ENCODE results near the gene PDE4A.
"Not testable (repeated sequence)": the region's sequence is repeated elsewhere in the genome, so short reads cannot be mapped to it uniquely, and the experiment has no call there.

The PDE4A gene

DNA sequence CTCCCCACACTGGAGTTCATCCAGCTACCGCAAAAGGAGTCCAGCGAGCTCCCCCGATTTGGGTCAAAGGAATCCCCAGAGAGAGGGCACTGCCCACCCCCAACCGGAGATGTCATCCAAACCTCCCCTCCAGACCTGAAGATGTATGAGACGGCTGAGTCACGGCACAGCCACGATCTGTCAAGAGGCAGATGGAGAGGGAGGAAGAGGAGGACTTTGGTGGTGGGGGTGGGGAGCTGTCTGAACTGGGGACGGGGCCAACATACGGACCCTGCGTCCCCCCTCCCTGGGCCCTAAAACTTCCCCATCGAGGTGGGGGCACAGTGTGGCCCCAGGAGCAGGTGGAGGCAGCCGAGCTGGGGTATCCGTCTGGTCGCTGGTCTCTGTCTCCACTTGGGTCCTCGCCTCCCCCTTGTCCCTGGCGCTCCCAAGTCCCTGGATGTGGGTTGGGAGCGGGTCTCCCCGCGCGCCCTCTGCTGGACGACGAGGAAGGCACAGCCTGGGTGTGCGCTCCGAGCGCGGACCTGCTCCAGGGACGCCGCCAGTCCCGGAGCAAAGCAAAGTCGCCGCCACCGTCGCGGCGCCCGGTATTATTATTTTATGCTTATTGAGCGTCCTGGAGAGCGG is 3.8 kb downstream of the PDE4A start:
- no peak for DNase-seq (ENCODE audit: low read depth)

DNA sequence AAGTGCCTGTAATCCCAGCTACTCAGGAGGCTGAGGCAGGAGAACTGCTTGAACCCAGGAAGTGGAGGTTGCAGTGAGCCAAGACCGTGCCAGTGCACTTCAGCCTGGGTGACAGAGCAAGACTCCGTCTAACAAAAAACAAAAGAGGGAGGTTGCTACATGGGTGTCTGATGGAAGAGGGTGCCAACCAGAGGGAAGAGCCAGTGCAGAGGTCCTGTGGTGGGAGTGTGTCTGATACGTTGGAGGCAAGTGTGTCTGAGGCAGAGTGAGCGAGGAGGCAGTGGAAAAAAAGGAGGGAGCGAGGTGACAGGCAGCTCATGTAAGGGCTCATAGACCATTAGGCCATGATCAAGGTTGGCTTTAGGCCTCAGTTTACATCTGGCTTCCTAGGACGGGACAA is 6.8 kb downstream of the PDE4A start:
- DNase-seq (ENCODE audit: low read depth): no peak

DNA sequence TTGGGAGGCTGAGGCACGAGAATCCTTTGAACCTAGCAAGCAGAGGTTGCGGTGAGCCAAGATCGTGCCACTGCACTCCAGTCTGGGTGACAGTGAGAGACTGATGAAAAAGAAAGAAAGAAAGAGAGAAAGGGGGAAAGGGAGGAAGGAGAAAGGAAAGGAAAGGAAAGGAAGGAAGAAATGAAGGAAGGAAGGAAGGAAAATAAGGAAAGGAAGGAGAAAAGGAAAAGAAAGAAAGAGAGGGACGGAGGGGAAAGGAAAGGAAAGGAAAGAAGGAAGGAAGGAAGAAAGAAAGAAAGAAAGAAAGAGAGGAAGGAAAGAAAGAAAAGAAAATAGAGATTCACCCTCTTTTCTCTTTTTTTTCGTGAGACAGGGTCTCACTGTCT is 8.7 kb downstream of the PDE4A start:
- no peak for DNase-seq (ENCODE audit: low read depth)

DNA sequence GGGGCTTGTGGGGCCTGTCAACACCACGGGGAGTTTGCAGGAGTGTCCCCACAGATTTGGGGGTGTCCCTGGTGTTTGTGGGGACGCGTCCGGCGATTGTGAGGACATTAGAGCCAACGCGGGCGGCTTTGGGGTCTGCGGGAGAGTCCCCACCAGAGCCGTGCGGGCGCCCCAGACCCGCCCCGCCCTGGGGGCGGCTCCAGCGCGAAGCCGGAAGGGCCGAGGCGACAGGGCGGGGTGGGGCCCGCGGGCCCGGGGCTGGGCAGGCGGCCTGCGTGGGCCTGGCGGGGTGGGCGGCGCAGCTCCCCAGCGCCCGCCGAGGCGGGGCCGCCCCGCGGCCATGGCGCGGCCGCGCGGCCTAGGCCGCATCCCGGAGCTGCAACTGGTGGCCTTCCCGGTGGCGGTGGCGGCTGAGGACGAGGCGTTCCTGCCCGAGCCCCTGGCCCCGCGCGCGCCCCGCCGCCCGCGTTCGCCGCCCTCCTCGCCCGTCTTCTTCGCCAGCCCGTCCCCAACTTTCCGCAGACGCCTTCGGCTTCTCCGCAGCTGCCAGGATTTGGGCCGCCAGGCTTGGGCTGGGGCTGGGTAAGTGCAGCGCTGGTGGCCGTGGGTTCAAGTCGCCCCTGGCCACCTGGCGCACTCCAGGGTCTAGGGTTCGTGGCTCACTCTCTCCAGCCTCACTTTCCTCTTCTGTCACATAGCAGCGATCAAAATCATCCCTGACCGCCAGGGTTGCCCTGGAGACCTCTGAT is 10.3 kb downstream of the PDE4A start:
- no peak for DNase-seq (ENCODE audit: low read depth)

DNA sequence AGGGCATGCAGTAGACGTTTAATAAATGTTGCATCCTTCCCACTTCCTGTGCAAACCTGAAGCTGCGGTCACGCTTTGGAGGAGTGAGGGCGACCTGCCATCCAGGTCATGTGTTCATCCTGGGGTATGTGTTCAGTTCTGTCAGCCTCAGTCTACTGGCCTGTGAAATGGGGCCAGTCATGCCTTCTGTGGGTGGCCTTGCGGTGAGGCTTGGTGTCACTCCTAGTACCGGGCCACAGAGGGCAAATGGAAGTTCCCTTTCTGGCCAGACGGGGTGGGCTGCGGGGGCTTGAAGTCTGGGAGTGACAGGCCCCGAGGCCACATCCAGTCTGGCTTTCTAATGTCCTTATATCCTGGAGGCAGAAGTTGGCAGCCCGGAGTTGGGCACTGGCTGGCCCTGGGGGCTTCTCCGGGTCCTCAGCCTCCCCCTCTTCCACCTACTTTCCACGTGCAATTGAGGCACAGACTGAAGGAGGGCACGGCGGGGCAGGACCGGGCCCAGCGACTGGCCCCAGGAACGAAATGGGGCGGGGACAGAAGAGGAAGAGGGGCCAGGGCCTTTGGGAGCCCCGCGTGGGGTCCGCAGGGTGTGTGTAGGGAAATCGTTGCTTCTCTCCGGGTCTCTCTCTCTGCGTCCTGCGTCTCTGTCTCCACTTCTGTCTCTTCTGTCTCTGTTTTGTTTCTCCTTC is 11.1 kb downstream of the PDE4A start:
- DNase-seq (ENCODE audit: low read depth): no peak

DNA sequence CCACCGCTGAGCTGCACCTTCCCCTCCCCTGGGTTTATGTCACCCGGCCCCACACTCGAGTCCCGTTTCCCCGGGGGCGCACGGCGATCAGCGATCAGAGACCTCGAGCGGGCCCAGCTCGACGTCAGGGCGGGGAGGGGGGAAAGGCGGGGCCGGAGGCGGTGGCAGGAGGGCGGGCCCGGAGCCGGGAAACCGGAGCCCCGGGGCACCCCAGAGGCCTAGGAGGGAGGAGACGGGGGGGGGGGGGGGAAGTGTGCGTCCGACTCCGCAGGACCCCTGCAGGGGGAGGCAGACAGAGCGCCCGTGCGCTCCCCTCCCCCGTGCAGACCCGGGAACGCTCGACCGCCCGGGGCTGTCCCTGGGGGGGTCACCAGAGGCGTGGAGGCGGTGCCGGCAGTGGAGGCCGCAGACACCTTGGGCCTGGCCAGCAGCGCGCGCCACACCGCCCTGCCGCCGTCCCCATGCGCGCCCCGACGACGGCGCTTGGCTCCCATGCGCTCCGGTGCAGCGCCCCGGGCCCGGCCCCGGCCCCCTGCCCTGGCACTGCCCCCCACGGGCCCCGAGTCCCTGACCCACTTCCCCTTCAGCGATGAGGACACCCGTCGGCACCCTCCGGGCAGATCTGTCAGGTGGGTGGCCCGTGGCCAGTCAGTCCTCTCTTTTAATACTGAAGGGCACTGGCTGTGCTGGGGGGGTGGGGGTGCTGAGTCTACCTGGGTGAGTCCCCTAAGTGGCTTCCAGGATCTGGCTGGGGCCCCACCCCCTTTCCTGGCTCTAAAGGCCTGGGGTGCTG is 11.8 kb downstream of the PDE4A start:
- peak; percentile 58 for DNase-seq (ENCODE audit: low read depth)

DNA sequence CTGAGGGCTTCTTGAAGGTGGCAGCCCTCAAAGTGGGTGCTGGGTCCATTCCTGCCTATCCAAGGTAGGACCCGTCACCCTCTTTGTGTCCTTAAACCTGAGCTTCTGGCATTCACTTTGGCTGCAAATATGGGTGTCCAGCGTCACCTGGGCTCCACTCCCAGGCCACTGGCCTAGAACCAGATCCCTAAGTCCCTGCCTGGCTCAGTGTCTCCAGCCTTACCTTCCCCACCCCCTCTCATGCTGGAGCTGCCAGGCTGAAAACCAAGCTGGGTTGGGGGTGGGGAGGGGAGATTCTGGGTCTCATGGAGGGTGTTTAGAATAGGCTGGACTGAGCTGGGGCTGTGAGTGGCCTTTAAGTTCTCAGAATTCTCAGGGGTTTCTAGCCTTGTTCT is 12.4 kb downstream of the PDE4A start:
- DNase-seq (ENCODE audit: low read depth): no peak

DNA sequence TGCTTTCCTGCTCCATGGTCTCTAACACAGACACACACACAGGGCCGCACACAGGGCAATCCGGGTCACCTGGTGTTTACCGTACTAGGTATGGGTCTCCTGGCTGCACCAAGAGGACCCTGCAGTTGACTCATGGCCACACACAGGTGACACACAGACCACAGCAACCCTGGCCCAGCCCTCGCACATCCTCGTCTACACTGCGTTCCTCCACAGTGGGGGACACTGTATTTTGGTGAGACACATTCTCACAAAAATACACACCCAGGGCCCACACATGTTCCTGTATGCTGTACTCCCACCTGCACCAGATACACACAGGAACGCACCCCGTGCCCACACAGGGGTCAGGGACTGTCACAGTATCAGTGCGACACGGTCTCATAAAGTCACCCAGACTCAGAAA is 12.8 kb downstream of the PDE4A start:
- no peak for DNase-seq (ENCODE audit: low read depth)

DNA sequence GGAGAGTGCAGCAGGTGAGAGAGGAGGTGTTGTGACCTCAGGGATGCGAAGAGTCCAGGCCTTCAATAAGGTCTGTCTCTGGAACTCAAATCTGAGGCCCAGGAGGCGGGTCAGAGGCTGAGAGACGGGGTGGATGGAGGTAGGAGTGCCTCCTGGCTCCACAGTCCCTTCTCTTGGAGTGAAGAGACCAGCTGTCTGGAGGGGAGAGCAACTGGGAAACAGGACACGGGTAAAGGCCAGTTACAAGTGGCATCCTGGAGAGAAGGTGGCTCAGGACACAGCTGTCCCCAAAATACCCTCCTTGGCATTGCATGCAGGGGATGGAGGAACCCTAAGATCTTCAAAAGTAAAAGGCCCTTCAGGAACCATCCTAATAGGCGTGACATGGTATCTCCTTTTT is 19.2 kb downstream of the PDE4A start:
- no peak for DNase-seq (ENCODE audit: low read depth)

DNA sequence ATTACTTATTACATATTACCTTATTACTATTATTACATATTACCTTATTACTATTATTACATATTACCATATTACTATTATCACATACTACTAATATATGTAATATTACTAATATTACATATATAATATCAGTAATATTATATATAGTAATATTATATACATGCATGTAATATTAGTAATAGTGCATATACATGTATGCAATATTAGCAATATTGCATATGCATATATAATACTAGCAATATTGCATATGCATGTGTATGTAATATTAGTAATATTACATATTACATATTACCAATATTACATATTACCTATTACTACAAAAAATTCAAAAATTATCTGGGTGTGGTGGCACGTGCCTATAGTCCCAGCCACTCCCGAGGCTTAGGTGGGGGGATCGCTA is 22.4 kb downstream of the PDE4A start:
- no peak for DNase-seq (ENCODE audit: low read depth)

DNA sequence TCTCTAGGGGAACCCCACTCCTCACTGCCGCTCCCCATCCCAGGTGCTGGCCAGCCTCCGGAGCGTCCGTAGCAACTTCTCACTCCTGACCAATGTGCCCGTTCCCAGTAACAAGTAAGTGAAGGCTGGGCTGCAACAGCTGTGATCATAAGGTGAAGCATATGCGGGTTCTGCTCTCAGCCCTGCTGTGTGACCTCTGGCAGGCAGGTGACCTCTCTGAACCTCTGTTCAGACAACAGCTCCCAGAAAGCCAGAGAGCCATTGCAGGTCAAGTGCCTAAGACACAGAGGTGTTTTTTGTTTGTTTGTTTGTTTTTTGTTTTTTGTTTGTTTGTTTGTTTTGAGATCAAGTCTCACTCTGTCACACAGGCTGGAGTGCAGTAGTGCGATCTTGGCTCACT is 28.7 kb downstream of the PDE4A start:
- no peak for DNase-seq (ENCODE audit: low read depth)

DNA sequence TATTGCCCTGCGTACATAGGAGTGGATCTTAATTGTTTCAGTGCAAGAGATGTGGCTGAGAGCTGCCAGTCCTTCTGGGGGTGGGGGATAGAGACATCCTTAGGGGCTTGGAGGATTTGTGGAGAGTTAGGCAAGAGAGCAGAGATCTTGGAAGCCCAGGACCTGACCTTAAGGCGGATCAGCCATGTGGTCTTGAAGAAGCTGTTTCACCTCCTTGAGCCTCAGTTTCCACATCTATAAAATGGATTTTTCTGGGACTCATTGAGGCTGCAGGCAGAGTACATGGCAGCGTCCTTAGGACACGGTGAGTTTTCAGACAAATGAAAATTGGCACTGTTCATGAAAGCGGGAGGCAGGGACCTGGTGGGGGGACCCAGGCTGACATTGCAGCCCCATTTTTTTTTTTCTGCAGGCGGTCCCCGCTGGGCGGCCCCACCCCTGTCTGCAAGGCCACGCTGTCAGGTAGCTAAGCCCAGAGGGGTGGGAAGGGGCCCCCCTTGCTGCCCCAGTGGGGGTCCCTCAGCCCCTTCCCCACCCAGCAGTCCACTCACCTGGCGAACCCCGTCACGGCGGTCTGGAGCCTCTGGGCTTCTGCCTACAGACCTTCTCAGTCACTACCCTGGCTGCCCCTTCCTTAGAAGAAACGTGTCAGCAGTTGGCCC is 30.0 kb downstream of the PDE4A start:
- no peak for DNase-seq (ENCODE audit: low read depth)

DNA sequence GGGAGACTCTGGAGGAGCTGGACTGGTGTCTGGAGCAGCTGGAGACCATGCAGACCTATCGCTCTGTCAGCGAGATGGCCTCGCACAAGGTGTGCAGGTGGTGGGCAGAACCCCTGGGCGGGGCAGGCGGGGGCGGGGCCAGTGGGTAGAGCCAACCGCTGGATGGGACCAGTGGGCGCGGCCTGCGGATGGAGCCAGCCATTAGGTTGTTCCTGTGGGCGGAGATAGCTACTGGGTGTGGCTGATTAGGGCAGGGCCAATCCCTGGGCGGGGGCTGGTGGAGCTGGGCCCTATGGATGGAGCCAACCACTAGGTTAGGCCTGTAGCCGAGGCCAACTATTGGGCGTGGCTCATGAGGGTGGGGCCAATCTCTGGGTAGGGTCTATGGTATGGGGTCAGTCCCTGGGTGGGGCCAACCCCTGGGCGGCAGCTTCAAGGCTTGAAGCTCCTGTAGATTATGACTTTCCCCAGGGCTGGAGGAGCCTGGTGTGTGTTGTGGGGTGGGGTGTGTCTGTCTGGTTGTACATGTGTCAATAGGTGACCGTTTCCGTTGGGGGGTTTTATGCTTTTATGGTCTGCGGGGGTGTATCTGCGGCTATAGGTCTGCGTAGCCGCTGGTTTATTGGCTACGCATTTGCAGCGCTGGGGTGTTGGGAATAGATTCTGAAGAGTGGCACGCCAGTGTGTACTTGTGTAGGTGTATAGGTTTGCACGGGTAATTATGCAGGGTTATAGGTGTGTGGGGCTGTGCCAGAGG is 30.7 kb downstream of the PDE4A start:
- DNase-seq (ENCODE audit: low read depth): no peak

DNA sequence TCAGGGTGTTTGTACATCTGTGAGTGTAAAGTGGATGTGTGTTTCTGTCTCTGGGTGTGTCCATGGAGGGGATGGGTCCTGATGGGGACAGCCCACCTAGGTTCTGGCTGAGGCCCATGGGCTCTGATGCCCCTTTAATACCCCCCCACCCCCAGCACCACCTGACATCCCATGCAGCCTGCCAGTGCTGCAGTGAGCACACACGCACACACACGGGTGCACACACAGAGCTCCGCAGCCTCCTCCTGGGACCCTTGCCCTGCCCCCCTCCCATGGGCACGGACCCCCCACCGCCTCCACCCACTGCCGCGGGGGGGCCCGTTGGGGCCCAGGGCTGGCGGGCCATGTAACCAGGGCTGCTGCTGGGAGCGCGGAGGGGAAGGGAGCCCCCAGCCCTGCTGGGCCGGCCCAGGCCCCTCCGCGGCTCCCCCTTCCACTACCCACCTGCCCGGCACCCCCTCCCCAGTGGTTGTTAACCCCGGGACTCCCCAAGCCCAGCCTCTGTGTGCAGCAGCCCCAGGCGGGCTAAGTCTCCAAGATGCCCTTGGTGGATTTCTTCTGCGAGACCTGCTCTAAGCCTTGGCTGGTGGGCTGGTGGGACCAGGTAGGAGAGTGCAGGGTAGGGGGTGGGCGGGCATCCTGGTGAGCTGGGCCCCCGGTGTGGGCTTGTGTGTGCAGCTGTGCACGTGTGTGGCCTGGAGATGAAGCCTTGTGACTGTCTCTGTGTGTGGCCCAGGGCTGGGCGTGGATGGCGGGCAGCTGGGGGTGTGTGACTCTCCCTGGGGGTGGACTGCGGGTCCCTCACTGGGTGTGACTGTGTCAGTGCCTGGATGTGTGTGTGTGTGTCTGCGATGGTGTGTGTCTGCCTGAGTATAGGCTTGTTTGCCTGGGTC is 32.6 kb downstream of the PDE4A start:
- DNase-seq (ENCODE audit: low read depth): no peak

DNA sequence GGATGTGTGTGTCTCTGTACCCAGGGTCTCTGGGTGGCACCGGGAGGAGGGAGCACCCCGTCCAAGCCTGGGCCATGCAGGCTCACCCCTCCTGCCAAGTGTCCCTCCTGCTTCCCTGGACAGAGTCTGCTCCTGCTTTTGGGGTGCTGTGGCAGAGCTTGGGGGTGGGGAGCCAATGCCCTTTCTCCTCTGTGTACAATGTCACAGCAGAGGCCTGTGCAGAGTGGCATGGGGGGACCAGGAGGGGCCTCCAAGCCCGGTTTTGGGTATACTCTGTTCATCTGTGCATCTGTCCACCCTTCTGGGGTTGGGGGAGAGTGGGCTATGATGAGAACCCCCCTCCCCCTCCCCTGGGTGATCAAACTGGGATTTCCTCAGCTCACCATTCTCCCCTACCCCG is 33.5 kb downstream of the PDE4A start:
- no peak for DNase-seq (ENCODE audit: low read depth)

DNA sequence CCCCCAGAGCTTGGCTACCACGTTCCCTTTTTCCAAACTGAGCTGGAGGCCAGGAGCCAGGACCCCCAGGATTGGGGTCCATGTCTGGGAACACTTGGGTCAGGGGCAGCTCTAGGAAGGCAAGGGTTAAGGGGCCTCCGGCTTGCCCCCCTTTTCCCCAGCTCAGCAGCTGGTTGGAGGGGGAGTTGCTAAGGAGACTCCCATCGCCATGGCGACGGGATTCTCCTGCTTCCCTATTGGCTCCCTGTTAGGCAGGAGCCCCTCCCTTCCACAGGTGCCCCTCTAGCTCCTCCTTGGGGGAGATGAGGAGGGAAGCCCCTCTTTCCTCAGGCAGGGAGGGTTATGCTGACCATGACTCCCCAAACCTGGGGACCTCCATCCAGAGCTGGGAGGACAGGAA is 33.9 kb downstream of the PDE4A start:
- no peak for DNase-seq (ENCODE audit: low read depth)

DNA sequence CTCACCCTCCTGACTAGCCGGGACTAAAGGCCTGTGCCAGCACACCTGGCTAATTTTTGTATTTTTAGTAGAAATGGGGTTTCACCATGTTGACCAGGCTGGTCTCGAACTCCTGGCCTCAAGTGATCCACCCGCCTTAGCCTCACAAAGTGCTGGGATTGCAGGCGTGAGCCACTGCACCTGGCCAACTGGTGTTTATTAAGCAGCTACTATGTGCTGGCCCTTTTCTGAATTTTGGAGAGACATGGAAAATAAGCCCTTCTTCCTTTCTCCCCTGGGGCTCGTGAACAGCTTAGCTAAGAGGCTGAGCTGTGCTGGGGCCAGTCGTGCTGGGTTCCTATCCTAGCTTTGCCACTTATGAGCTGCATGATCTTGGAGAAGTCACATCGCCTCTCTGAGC is 38.4 kb downstream of the PDE4A start:
- DNase-seq (ENCODE audit: low read depth): not testable (repeated sequence)

DNA sequence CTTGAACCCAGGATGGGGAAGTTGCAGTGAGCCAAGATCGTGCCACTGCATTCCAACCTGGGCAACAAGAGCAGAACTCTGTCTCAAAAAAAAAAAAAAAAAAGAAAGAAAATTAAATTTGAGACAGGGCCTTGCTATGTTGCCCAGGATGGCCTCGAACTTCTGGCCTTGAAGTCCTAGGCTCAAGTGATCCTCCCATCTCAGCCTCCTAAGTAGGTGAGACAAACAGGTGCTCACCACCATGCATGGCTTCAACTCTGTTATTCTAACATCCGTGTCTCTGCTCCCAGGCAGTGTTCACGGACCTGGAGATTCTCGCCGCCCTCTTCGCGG is 40.3 kb downstream of the PDE4A start:
- no peak for DNase-seq (ENCODE audit: low read depth)

DNA sequence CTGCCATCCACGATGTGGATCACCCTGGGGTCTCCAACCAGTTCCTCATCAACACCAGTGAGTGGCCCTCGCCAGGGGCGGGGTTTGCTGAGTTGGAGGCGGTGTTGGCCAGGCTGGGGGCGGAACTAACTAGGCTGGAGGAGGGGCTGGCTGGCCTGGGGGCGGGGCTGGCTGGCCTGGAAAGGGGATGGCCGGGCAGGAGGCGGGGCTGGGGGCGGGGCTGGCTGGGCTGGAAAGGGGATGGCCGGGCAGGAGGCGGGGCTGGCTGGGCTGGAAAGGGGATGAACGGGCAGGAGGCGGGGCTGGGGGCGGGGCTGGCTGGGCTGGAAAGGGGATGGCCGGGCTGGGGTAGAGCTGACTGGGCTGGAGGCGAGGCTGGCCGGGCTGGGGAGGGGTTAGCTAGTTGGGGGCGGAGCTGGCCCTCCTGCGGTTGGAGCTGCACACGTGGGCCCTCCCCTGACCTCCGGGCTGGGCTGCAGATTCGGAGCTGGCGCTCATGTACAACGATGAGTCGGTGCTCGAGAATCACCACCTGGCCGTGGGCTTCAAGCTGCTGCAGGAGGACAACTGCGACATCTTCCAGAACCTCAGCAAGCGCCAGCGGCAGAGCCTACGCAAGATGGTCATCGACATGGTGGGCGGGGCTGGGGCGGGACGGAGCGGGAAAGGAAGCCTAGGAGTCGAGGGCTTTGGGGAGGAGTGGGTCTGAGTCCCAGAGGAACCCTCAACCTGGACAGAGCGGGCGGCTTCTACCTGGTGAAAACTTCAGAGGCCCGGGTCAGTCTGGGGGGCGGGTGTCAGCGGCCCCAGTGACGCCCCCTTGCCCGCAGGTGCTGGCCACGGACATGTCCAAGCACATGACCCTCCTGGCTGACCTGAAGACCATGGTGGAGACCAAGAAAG is 41.0 kb downstream of the PDE4A start:
- DNase-seq (ENCODE audit: low read depth): peak; percentile 81

Data from T follicular helper cell (primary cell).